OCI-LY7 (cell line): ENCODE results near the gene PCBP3. TPM values are rescaled to one million over a fixed set of nuclear protein-coding genes. Genes with fewer than 3 reads are reported as not detected.
A peak's percentile ranks its signal among the peaks of the same experiment; 100 is the strongest.

Source experiments
- BruUV-seq: library from RNA; stranded (reverse); fragments of 400-500 nt; replicated peaks from 2 replicates; lab custom pipeline; 2021; lab: Mats Ljungman, UMichigan
- CTCF ChIA-PET: fragments of 300-600 bp; sonication (Branson Sonifier 250); formaldehyde crosslinking; loops from one replicate; lab custom pipeline; 2022; ENCODE audit warnings: antibody characterized with exemption; ENCODE audit not compliant: unreplicated experiment; lab: Charles Lee
- POLR2A ChIA-PET: fragments of 300-600 bp; sonication (Branson Sonifier 250); formaldehyde crosslinking; loops from one replicate; lab custom pipeline; 2022; ENCODE audit warnings: antibody characterized with exemption; lab: Charles Lee
- DNase-seq: peaks from one replicate; pipeline ENCODE4 v3.0.0-alpha.2; 2015; ENCODE audit warnings: low spot score
- H2AFZ ChIP-seq: fragments of 200-600 bp; sonication (generic), shearing (Covaris generic); 2 replicates; pipeline ENCODE4 v1.6.1; 2014; ENCODE audit warnings: mild to moderate bottlenecking, antibody characterized with exemption, low read length, moderate library complexity
- H3K27ac ChIP-seq: fragments of 200-600 bp; sonication (generic); 2 replicates; pipeline ENCODE4 v1.5.1; 2014; ENCODE audit warnings: mixed run types, low read depth, mild to moderate bottlenecking, moderate library complexity, low read length, inconsistent platforms; ENCODE audit not compliant: poor library complexity, severe bottlenecking
- H3K36me3 ChIP-seq: fragments of 200-600 bp; sonication (generic); 2 replicates; pipeline ENCODE4 v1.6.1; 2014; ENCODE audit warnings: mild to moderate bottlenecking, antibody characterized with exemption, low read length, moderate library complexity, mixed read lengths; ENCODE audit not compliant: insufficient read depth
- H3K4me1 ChIP-seq: fragments of 200-600 bp; sonication (generic); 2 replicates; pipeline ENCODE4 v1.5.1; 2014; ENCODE audit warnings: mild to moderate bottlenecking, low read length; ENCODE audit not compliant: insufficient read depth, poor library complexity, severe bottlenecking
- H3K4me2 ChIP-seq: fragments of 200-600 bp; sonication (generic); 2 replicates; pipeline ENCODE4 v1.6.1; 2014; ENCODE audit warnings: mild to moderate bottlenecking, low read length
- H3K4me3 ChIP-seq: fragments of 200-600 bp; sonication (generic); 2 replicates; pipeline ENCODE4 v1.5.1; 2014; ENCODE audit warnings: mild to moderate bottlenecking, low read depth, low read length; ENCODE audit not compliant: poor library complexity, severe bottlenecking
- H3K79me2 ChIP-seq: fragments of 200-600 bp; sonication (generic); 2 replicates; pipeline ENCODE4 v1.6.1; 2016; ENCODE audit warnings: low read depth, mild to moderate bottlenecking, low read length, moderate library complexity, mixed read lengths; ENCODE audit not compliant: insufficient read depth
- H3K9me2 ChIP-seq: fragments of 200-600 bp; sonication (generic); 2 replicates; pipeline ENCODE4 v1.6.1; 2016; ENCODE audit warnings: mild to moderate bottlenecking, low read length, mixed read lengths; ENCODE audit not compliant: insufficient read depth
- H3K9me3 ChIP-seq: fragments of 200-600 bp; sonication (generic); 2 replicates; pipeline ENCODE4 v1.6.1; 2014; ENCODE audit warnings: mild to moderate bottlenecking, mixed run types, low read length, mixed read lengths
- H4K20me1 ChIP-seq: fragments of 200-600 bp; sonication (generic); 2 replicates; pipeline ENCODE4 v1.6.1; 2014; ENCODE audit warnings: mild to moderate bottlenecking, antibody characterized with exemption, low read length, moderate library complexity, mixed read lengths; ENCODE audit not compliant: insufficient read depth
- EZH2phosphoT487 ChIP-seq: fragments of 200-600 bp; sonication (generic); IDR thresholded peaks from 2 replicates; pipeline ENCODE4 v1.6.1; 2018; ENCODE audit warnings: low read depth, borderline replicate concordance, mild to moderate bottlenecking, mixed run types, antibody characterized with exemption, low read length, moderate library complexity, mixed read lengths
- intact Hi-C: fragments of 100-400 bp; cut with micrococcal nuclease; formaldehyde crosslinking; loops from one replicate; pipeline ENCODE4 v1.10.0; 2022; ENCODE audit not compliant: unreplicated experiment
- total RNA-seq, 2 experiments: library from RNA; depleted of rRNA in 1 of 2; stranded (reverse); fragments of >200 nt in 1 of 2; shearing (Covaris generic) in 1 of 2; gene quantifications; 2 replicates each; pipeline ENCODE4 v1.2.3, GENCODE V29; 2014 to 2022
- TF ChIP-seq, protein P1 (sequence below): fragments of 200-600 bp; sonication (generic); conservative IDR thresholded peaks from 2 replicates; pipeline ENCODE4 v1.5.1; 2014; ENCODE audit warnings: mild to moderate bottlenecking, antibody characterized with exemption, low read length, moderate library complexity, mixed read lengths

The PCBP3 gene
- total RNA-seq, 2 experiments from 2014 or later: 0.61 TPM; not detected in 1

DNA sequence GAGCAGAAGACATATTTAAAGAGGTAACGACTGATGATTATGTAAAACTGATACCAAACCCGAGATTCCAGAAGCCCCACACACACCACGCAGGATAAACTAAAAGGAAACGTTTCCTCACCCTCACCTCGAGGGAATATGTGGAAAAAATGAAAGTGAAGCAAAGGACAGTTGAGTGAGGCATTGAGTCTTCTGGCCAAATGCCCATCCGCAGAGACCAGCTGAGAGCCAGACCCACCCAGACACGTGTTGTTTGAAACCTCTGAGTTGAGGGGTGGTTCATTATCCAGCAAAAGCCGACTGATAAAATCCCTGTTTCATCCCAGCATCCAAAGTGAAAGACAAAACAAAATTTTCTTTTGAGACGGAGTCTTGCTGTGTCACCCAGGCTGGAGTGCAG lies 29.6 kb upstream of the PCBP3 start:
- POLR2A ChIA-PET: no interaction called here

GRCh38 chr21:45615145-45615711 lies 28.3 kb upstream of the PCBP3 start:
- Histone ChIP-seq H3K9me3 (no peaks in the 10 kb centered on the region), H3K4me2 (peak overlapping the region; percentile 37), H3K4me3 (no peak overlapping the region), H3K9me2 (no peaks in the 10 kb centered on the region), H3K27ac (no peak overlapping the region), H3K4me1 (peaks cover 5% of the 10 kb centered on the region), H4K20me1 (no peaks in the 10 kb centered on the region), H3K36me3 (no peaks in the 10 kb centered on the region), H3K79me2 (no peaks in the 10 kb centered on the region), H2AFZ (no peak overlapping the region)
- intact Hi-C loops: no loop called here
- ChIA-PET CTCF (no interaction called here), POLR2A (no interaction called here)
- peak; percentile 18 for DNase-seq
- TF ChIP-seq, protein P1, sequence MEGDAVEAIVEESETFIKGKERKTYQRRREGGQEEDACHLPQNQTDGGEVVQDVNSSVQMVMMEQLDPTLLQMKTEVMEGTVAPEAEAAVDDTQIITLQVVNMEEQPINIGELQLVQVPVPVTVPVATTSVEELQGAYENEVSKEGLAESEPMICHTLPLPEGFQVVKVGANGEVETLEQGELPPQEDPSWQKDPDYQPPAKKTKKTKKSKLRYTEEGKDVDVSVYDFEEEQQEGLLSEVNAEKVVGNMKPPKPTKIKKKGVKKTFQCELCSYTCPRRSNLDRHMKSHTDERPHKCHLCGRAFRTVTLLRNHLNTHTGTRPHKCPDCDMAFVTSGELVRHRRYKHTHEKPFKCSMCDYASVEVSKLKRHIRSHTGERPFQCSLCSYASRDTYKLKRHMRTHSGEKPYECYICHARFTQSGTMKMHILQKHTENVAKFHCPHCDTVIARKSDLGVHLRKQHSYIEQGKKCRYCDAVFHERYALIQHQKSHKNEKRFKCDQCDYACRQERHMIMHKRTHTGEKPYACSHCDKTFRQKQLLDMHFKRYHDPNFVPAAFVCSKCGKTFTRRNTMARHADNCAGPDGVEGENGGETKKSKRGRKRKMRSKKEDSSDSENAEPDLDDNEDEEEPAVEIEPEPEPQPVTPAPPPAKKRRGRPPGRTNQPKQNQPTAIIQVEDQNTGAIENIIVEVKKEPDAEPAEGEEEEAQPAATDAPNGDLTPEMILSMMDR: peak; percentile 42; the same call in 1 of the 2 replicates
- TF ChIP-seq EZH2phosphoT487: no peak
- no TSS peak for BruUV-seq

More for the DNA sequence above, 29.6 kb upstream of the PCBP3 start:
- Histone ChIP-seq H4K20me1 (no peaks in the 10 kb centered on the region), H3K27ac (no peak overlapping the region), H3K9me2 (no peaks in the 10 kb centered on the region), H3K79me2 (no peaks in the 10 kb centered on the region), H2AFZ (no peak overlapping the region), H3K4me1 (peaks cover 5% of the 10 kb centered on the region), H3K36me3 (no peaks in the 10 kb centered on the region), H3K9me3 (no peaks in the 10 kb centered on the region), H3K4me3 (no peak overlapping the region), H3K4me2 (no peak overlapping the region)
- intact Hi-C loops: no loop called here
- TF ChIP-seq, protein P1: no peak
- no peak for TF ChIP-seq EZH2phosphoT487
- CTCF ChIA-PET: no interaction called here
- no peak for DNase-seq
- BruUV-seq: no TSS peak
